ENCODE results near the gene BBIP1. TPM values are rescaled to one million over a fixed set of nuclear protein-coding genes. Genes with fewer than 3 reads are reported as not detected.

The BBIP1 gene
- total RNA-seq, 3 donors from 2014 or later (not counting 1 experiment from before 2014, with no cell fraction given) = 27.2 to 58.6 (median 27.7) TPM

DNA sequence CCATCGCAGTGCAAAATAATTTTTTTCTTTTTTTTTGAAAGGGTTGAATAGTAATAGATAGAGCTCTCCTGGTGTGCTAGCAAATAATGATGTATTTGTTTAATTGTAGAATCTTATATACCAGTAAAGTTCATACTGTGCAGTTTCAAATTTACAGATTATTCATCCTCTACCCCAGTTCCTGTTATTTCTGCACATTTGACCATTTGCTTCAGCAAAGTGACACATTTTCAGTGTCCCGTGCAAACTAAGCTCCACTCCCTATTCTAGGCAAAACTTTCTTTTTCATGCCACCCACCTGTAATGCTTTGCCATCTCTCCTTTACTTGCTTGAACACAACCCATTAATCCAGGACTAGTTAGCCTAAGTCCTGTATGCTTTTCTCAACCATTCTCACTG is 43.5 kb upstream of the BBIP1 start:
- TF ChIP-seq, protein P1, sequence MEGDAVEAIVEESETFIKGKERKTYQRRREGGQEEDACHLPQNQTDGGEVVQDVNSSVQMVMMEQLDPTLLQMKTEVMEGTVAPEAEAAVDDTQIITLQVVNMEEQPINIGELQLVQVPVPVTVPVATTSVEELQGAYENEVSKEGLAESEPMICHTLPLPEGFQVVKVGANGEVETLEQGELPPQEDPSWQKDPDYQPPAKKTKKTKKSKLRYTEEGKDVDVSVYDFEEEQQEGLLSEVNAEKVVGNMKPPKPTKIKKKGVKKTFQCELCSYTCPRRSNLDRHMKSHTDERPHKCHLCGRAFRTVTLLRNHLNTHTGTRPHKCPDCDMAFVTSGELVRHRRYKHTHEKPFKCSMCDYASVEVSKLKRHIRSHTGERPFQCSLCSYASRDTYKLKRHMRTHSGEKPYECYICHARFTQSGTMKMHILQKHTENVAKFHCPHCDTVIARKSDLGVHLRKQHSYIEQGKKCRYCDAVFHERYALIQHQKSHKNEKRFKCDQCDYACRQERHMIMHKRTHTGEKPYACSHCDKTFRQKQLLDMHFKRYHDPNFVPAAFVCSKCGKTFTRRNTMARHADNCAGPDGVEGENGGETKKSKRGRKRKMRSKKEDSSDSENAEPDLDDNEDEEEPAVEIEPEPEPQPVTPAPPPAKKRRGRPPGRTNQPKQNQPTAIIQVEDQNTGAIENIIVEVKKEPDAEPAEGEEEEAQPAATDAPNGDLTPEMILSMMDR (IDR thresholded peaks at IDR 0.05) = no peak

DNA sequence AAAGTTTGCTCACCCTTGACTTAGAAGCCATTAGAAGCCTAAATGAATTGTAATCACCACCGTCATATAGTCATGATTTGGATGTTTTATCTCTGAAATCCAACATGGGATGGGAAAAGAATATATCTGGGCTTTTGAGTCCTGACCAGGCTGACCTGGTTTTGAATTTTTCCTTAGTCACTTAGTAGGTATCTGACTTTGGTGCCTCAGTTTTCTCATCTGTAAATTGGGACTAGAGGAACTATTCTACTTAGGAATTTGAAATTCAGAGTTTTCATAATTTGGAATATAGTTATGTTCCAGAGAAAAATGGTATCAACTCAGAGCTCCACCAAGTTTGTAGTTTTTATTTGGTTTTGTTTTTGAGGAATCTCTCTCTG is 41.3 kb upstream of the BBIP1 start:
- Mint-ChIP-seq H3K36me3 (peaks cover 7% of the 10 kb centered on the region), H3K4me1 (peaks cover 52 to 59% of the 10 kb centered on the region in 2 donors), H3K27me3 (ENCODE audit: low read depth in 2 of 2) (no peaks in the 10 kb centered on the region), H3K9me3 (no peaks in the 10 kb centered on the region), H3K4me3 (no peak overlapping the region), H3K27ac (no peak overlapping the region)
- no peak overlapping the region for H3K27ac ChIP-seq (ENCODE audit: low read length)
- no peaks in the 10 kb centered on the region for H3K9me3 ChIP-seq (ENCODE audit: control insufficient read depth, insufficient read depth, low read length)
- TF ChIP-seq, protein P1 (IDR thresholded peaks at IDR 0.05) = no peak
- no peak for ATAC-seq
- DNase-seq = no peak
- no peaks in the 10 kb centered on the region for H3K36me3 ChIP-seq (ENCODE audit: control insufficient read depth, insufficient read depth, low read length)
- H3K4me3 ChIP-seq (ENCODE audit: low read length) = no peak overlapping the region
- WGBS (ENCODE audit: insufficient coverage) = 100% methylated on average over 1 of the region's 1 CpG
- intact Hi-C loops (cut with micrococcal nuclease) = no loop called here
- H3K27me3 ChIP-seq (ENCODE audit: control insufficient read depth, insufficient read depth, low read length) = no peaks in the 10 kb centered on the region
- H3K4me1 ChIP-seq (ENCODE audit: control insufficient read depth, insufficient read depth, low read length) = no peaks in the 10 kb centered on the region

More for the DNA sequence above, 43.5 kb upstream of the BBIP1 start:
- Mint-ChIP-seq H3K27me3 (ENCODE audit: low read depth in 2 of 2) (no peaks in the 10 kb centered on the region), H3K4me3 (no peak overlapping the region), H3K9me3 (no peaks in the 10 kb centered on the region), H3K4me1 (peaks cover 42 to 59% of the 10 kb centered on the region in 2 donors), H3K27ac (peak overlapping the region in 1 of 2 donors; percentile 6), H3K36me3 (peaks cover 7% of the 10 kb centered on the region)
- Histone ChIP-seq H3K4me3 (ENCODE audit: low read length) (no peak overlapping the region), H3K36me3 (ENCODE audit: control insufficient read depth, insufficient read depth, low read length) (no peaks in the 10 kb centered on the region), H3K9me3 (ENCODE audit: control insufficient read depth, insufficient read depth, low read length) (no peaks in the 10 kb centered on the region), H3K27me3 (ENCODE audit: control insufficient read depth, insufficient read depth, low read length) (no peaks in the 10 kb centered on the region), H3K27ac (ENCODE audit: low read length) (no peak overlapping the region), H3K4me1 (ENCODE audit: control insufficient read depth, insufficient read depth, low read length) (no peaks in the 10 kb centered on the region)
- 28% methylated on average over 1 of the region's 2 CpGs for WGBS (ENCODE audit: insufficient coverage)
- ATAC-seq = peak in 1 of 3 donors; percentile 47
- no peak for DNase-seq
- intact Hi-C loops (cut with micrococcal nuclease) = no loop called here

DNA sequence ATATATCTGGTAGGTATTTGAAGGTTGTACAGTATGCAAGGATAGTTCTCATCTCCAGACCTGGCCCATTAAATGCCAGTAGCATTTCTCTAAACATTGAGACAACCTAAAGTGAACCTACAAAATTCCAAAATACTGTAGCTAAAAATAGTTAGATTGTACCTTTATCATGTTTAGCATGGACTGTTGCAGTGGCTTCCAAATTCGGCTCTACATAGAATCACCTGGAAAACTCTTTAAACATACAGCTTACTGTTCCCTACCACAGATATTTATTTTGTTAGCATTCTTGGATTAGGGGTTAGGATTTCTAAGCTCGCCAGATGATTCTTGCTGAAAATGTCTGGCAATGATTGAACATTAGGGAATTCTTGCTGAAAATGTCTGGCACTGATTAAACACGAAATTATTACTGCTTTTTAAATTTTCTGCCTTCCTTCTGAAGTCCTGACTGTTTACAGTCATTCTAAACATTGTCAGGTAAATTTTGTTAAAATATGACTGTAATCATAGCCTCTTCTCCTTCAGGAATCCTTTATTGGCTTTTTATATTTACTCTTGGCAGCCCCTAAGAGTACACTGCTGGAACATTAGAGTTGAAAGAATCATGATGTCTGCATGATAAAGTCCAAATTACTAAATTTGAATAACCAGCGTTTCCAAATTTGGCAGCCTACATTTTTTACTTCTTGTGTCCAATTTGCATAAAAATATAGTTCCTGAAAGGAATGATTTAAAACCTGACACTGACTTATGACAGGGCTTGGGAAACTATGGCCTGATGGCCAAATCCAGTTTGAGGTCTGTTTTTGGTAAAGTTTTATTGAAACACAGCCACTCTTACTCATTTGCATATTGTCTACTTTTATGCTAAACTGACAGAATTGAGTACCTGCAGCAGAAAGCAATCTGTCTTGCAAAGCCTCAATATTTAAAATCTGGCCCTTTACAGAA is 40.7 kb upstream of the BBIP1 start:
- peaks cover 56 to 64% of the 10 kb centered on the region in 2 donors for H3K4me1 Mint-ChIP-seq

More for the DNA sequence above, 40.7 kb upstream of the BBIP1 start:
- Histone ChIP-seq H3K9me3 (ENCODE audit: control insufficient read depth, insufficient read depth, low read length) (no peaks in the 10 kb centered on the region), H3K36me3 (ENCODE audit: control insufficient read depth, insufficient read depth, low read length) (no peaks in the 10 kb centered on the region), H3K27me3 (ENCODE audit: control insufficient read depth, insufficient read depth, low read length) (no peaks in the 10 kb centered on the region), H3K27ac (ENCODE audit: low read length) (no peak overlapping the region), H3K4me3 (ENCODE audit: low read length) (no peak overlapping the region), H3K4me1 (ENCODE audit: control insufficient read depth, insufficient read depth, low read length) (no peaks in the 10 kb centered on the region)
- Mint-ChIP-seq H3K27ac (no peak overlapping the region), H3K36me3 (peaks cover 7% of the 10 kb centered on the region), H3K27me3 (ENCODE audit: low read depth in 2 of 2) (no peaks in the 10 kb centered on the region), H3K4me3 (no peak overlapping the region), H3K9me3 (no peaks in the 10 kb centered on the region)
- intact Hi-C loops (cut with micrococcal nuclease) = no loop called here
- 97% methylated on average over 3 of the region's 4 CpGs for WGBS (ENCODE audit: insufficient coverage)
- DNase-seq = no peak
- TF ChIP-seq, protein P1 (IDR thresholded peaks at IDR 0.05) = no peak
- ATAC-seq = no peak
